KMS-11 (cell line): ENCODE measurements around the gene GIMD1.
"Not testable (repeated sequence)": the region's sequence is repeated elsewhere in the genome, so short reads cannot be mapped to it uniquely, and the experiment has no call there.

Experiments
- H2AFZ ChIP-seq: fragments of 200-600 bp; sonication (generic); 2 replicates; pipeline ENCODE4 v1.6.1; 2016; ENCODE audit warnings: antibody characterized with exemption, mixed run types, low read depth
- H3K27ac ChIP-seq: fragments of 200-600 bp; sonication (generic); 2 replicates; pipeline ENCODE4 v1.6.1; 2016; ENCODE audit warnings: mild to moderate bottlenecking, mixed run types
- H3K27me3 ChIP-seq: fragments of 200-600 bp; sonication (generic); 2 replicates; pipeline ENCODE4 v1.6.1; 2017; ENCODE audit warnings: mild to moderate bottlenecking, low read depth, mixed run types, moderate library complexity; ENCODE audit not compliant: insufficient read depth
- H3K36me3 ChIP-seq: fragments of 200-600 bp; sonication (generic); 2 replicates; pipeline ENCODE4 v1.6.1; 2017; ENCODE audit warnings: mild to moderate bottlenecking, mixed run types; ENCODE audit not compliant: insufficient read depth
- H3K4me1 ChIP-seq: fragments of 200-600 bp; sonication (generic); 2 replicates; pipeline ENCODE4 v1.6.1; 2016; ENCODE audit warnings: mild to moderate bottlenecking, low read depth, mixed run types; ENCODE audit not compliant: poor library complexity, severe bottlenecking
- H3K4me2 ChIP-seq: fragments of 200-600 bp; sonication (generic); 2 replicates; pipeline ENCODE4 v1.7.0; 2016; ENCODE audit warnings: mild to moderate bottlenecking, mixed run types
- H3K4me3 ChIP-seq: fragments of 200-600 bp; sonication (generic); IDR thresholded peaks from 2 replicates; pipeline ENCODE4 v1.6.1; 2017; ENCODE audit warnings: low read depth, low read length, mixed read lengths; ENCODE audit not compliant: insufficient read depth
- H3K79me2 ChIP-seq: fragments of 200-600 bp; sonication (generic); 2 replicates; pipeline ENCODE4 v1.6.1; 2016; ENCODE audit warnings: low read depth, mixed run types; ENCODE audit not compliant: insufficient read depth
- H3K9ac ChIP-seq: fragments of 200-600 bp; sonication (generic); 2 replicates; pipeline ENCODE4 v1.6.1; 2016; ENCODE audit warnings: mild to moderate bottlenecking, mixed run types
- H4K20me1 ChIP-seq: fragments of 200-600 bp; sonication (generic); 2 replicates; pipeline ENCODE4 v1.6.1; 2016; ENCODE audit warnings: mild to moderate bottlenecking, mixed run types; ENCODE audit not compliant: insufficient read depth
- CTCF ChIP-seq: fragments of 200-600 bp; sonication (generic); conservative IDR thresholded peaks from 2 replicates; pipeline ENCODE4 v1.6.1; 2017; ENCODE audit warnings: low read depth, mild to moderate bottlenecking, antibody characterized with exemption, low read length, moderate library complexity, mixed read lengths

The GIMD1 gene

DNA sequence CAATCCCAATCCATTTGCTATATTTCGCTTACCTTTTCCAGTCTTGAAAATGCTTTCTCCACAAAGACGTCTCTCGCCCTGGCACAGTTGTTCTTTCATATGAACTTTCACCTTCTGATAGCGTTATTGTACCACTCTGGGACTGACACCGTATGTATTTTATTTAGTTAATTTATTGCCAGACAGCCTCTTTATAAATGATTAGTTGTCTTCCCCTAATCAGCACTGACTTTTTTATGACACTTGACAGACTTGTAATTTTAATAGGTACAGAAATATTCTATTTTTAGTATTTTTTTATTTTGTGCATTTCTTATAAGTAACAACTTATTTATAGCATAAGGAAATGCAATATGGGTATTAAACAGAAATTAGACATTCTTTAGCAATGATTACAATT lies at the start of gene GIMD1:
Gene GIMD1, minus strand, starts transcription at position 101 of the 400 bp plus-strand sequence. CDS start 1,343 bp downstream, outside the sequence.
- Histone ChIP-seq H2AFZ (no peak within 1 kb of the TSS), H4K20me1 (no peaks in the 10 kb centered on the region), H3K4me3 (no peak within 1 kb of the TSS), H3K4me1 (no peaks in the 10 kb centered on the region), H3K27me3 (no peaks in the 10 kb centered on the region), H3K36me3 (no peaks in the 10 kb centered on the region), H3K4me2 (no peak within 1 kb of the TSS), H3K27ac (no peak within 1 kb of the TSS), H3K79me2 (no peaks in the 10 kb centered on the region), H3K9ac (no peak within 1 kb of the TSS)
- TF ChIP-seq CTCF, result no peak

- H3K27ac ChIP-seq, result no peak overlapping the region
- H3K4me2 ChIP-seq, result no peak overlapping the region
- H3K36me3 ChIP-seq, result no peaks in the 10 kb centered on the region
- no peak overlapping the region for H2AFZ ChIP-seq
- no peaks in the 10 kb centered on the region for H3K79me2 ChIP-seq
- no peaks in the 10 kb centered on the region for H3K4me1 ChIP-seq
- H3K9ac ChIP-seq, result no peak overlapping the region
- H3K4me3 ChIP-seq, result no peak overlapping the region
- no peaks in the 10 kb centered on the region for H4K20me1 ChIP-seq
- H3K27me3 ChIP-seq, result no peaks in the 10 kb centered on the region
- TF ChIP-seq CTCF, result no peak
Observed at GRCh38 chr4:106414366-106414765, 45.8 kb upstream of the GIMD1 start.

DNA sequence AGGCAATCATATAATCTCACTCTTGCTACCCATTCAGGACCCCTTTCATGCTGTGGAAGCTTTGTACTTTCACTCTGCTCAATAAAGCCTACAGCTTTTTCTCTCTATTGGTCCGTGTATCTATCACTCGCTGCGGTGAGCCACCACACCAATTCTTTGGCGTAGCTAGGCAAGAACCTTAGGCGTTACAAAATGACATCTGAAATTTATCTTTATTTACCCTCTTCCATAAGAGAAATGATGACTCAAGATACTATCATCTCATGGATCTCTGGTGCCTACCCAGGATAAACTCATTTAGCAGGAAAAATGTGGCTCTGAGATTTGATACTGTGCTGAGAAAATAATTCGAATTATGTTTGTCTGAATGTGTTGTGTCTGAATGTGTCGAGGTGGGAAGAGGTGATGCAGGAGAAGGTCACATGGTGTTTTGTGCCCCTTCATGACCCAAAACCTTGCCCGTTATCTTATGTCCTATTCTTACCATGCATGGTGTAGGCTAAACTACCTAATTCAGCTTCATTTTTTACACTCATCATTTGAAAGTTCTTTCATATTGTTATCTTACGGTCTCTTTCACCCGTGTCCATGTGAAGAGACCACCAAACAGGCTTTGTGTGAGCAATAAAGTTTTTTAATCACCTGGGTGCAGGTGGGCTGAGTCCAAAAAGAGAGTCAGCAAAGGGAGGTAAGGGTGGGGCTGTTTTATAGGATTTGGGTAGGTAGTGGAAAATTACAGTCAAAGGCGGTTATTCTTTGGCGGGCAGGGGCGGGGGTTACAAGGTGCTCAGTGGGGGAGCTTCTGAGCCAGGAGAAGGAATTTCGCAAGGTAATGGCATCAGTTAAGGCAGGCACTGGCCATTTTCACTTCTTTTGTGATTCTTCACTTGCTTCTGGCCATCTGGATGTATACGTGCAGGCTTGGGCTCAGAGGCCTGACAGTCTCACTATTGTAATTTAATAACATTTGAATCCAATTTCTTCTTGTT lies 41.6 kb upstream of the GIMD1 start:
- Histone ChIP-seq H3K4me2 (no peak overlapping the region), H2AFZ (no peak overlapping the region), H3K9ac (no peak overlapping the region), H4K20me1 (no peaks in the 10 kb centered on the region), H3K79me2 (no peaks in the 10 kb centered on the region), H3K4me3 (no peak overlapping the region), H3K27ac (no peak overlapping the region), H3K27me3 (no peaks in the 10 kb centered on the region), H3K4me1 (no peaks in the 10 kb centered on the region), H3K36me3 (no peaks in the 10 kb centered on the region)
- no peak for TF ChIP-seq CTCF

DNA sequence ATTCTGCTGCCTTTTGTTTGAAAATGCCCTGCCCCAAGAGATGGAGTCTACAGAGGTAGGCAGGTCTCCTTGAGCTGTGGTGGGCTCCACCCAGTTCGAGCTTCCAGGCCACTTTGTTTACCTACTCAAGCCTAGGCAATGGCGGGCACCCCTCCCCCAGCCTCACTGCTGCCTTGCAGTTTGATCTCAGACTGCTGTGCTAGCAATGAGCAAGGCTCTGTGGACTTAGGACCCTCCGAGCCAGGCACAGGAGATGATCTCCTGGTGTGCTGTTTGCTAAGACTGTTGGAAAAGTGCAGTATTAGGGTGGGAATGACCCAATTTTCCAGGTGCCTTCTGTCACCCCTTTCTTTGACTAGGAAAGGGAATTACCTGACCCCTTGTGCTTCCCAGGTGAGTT lies 39.4 kb upstream of the GIMD1 start:
- not testable (repeated sequence) for H3K27ac ChIP-seq, H3K36me3 ChIP-seq, H4K20me1 ChIP-seq, H3K79me2 ChIP-seq, H3K4me1 ChIP-seq, H2AFZ ChIP-seq, H3K4me2 ChIP-seq, H3K9ac ChIP-seq, H3K27me3 ChIP-seq, H3K4me3 ChIP-seq

GRCh38 chr4:106401157-106401556 lies 32.6 kb upstream of the GIMD1 start:
- Histone ChIP-seq H4K20me1 (no peaks in the 10 kb centered on the region), H3K36me3 (no peaks in the 10 kb centered on the region), H3K4me3 (no peak overlapping the region), H3K9ac (no peak overlapping the region), H3K27ac (no peak overlapping the region), H3K27me3 (no peaks in the 10 kb centered on the region), H3K4me1 (no peaks in the 10 kb centered on the region), H3K4me2 (no peak overlapping the region), H3K79me2 (no peaks in the 10 kb centered on the region), H2AFZ (no peak overlapping the region)
- no peak for TF ChIP-seq CTCF

- not testable (repeated sequence) for H3K79me2 ChIP-seq, H3K27ac ChIP-seq, H4K20me1 ChIP-seq, H2AFZ ChIP-seq, H3K4me3 ChIP-seq, H3K36me3 ChIP-seq, H3K4me1 ChIP-seq, H3K4me2 ChIP-seq, H3K27me3 ChIP-seq, H3K9ac ChIP-seq
Observed at GRCh38 chr4:106398898-106399297, 30.3 kb upstream of the GIMD1 start.
